Stimulated activated CD4-positive, alpha-beta T cell treated with anti-CD3 and anti-CD28 coated beads, Interleukin-1b, Interleukin-23, amount 100 ng/mL, for 48 hours (primary cell): Measurements from ENCODE around the gene PRSS1.
"Not testable (repeated sequence)": the region's sequence is repeated elsewhere in the genome, so short reads cannot be mapped to it uniquely, and the experiment has no call there.

ENCODE experiments used
- DNase-seq: peaks from one replicate; pipeline ENCODE4 v3.0.0-alpha.2; 2020

PRSS1 gene

DNA sequence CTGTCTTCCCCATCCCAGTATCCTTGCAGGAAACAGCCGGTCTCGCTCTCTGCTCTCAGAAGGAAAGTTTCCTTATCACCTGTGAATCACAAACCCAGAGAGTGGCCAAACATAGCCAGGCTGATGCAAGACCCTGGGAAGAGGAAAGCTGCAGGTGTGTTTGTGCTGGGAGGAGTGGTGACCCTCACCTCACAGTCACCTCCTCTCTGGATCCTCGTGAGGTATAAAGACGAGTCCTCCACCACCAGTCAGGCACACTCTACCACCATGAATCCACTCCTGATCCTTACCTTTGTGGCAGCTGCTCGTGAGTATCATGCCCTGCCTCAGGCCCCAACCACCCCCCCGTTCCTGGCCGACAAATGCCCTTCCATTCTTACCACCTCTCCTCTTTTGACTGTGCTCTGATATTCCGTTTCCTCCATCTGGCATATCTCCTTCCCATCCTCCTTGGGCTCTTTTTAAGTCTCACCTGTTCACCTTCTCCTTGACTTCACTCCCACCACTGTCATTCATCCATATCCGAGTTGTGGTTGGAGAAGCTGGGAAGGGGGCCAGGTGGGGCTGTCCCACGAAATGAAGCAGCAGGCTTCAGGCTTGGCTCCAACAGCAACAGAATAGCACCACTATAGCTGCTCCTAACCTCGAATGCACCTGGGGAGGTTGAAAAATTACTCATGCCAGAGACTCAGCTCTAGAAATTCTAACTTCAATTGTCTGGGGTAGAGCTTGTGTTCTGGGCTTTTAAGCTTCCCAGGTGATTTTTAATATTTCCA lies at the start of gene PRSS1:
PRSS1 (plus strand) TSS at position 255 of the 776 bp plus-strand sequence; CDS start at position 268, 13 bp downstream.
- no peak for DNase-seq

GRCh38 chr7:142700935-142701334 lies 48.3 kb upstream of the PRSS1 start:
- not testable (repeated sequence) for DNase-seq

GRCh38 chr7:142703655-142704305 lies 45.5 kb upstream of the PRSS1 start:
- no peak for DNase-seq

DNA sequence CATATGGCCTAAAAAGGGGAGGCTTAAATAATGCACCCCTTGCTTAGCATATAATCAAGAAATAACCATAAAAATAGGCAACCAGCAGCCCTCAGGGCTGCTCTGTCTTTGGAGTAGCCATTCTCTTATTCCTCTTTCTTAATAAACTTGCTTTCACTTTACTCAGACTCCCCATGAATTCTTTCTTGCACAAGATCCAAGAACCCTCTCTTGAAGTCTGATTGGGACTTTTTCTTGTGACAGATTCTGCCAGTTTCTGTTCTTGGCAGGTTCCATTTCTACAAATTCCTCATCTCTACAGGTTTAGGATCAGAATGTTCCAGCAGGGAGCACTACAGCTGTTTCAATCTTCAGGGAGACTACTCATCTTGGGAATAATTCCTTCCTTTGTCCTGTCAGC lies 40.5 kb upstream of the PRSS1 start:
- not testable (repeated sequence) for DNase-seq

GRCh38 chr7:142709921-142710320 lies 39.4 kb upstream of the PRSS1 start:
- no peak for DNase-seq

- DNase-seq: no peak
Observed at GRCh38 chr7:142711196-142711595, 38.1 kb upstream of the PRSS1 start.

DNA sequence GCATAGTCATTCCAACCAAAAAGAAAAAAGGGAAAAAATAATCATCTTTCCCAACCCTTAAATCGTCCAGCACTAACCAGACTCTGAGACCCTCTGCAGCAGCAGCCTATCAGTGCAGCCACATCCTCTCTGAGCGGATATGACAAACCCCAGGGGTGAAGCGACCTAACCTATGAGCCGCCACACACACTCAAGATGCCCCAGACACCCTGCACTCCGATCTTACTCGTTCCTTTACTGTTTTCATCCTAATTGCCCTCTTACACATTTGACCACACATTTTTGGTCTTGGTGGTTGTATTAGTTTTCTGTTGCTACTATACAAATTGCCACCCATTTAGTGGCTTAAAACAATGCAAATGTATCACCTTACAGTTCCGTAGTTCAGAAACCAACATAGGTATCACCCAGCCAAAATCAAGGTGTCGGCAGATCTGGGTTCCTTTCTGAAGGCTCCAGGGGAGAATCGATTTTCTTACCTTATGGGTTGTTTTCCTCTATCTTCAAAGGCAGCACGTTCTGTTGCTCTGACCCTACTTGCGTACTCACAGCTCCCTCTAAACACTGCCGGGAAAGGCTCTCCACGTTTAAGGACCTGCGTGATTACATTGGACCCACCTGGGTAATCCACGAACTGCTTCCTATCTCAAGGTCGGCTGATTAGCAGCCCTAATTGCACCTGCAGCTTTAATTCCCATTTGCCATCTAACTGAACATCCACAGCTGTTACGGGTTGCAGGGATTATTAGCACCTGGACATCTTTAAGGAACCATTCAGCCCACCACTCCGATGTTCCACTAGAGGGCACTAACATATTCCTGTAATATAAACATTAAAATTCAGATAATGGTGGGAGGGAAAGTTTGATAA lies 37.3 kb upstream of the PRSS1 start:
- peak; percentile 17 for DNase-seq

DNA sequence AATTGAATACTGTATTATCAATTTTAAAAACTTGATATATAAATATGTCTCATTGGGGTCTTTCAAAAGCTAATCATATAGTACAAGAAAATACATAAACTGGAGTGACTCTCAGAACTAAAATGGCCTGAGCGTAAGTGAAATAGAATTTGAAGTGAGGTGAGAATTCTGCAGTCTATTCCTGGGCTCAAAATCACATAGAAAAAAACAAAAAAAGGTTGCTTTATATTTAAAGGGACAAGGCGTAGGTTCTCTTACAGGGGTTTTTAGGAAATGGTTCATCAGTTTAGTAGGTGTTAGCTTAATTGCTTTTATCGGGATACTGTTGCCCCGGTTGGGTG lies 36.7 kb upstream of the PRSS1 start:
- DNase-seq: no peak

DNA sequence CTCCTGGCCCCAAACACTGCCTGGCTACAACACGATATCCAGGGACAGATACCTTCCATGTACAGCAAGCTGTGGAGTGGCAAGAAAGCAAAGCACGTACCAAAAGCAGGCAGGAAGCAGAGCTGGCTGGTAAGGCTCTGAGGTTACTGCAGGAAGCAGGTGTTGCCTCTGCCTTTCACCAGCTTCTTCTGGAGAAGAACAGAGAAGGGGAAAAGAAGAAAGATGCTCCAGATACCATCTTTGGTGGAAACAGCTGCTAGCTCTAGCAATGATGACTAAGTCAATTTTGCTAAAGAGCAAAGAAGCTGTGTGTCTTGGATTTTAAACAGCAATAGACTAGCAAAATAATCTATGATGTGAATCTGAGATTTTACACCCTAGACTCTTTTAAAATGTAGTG lies 34.9 kb upstream of the PRSS1 start:
- DNase-seq: no peak

DNA sequence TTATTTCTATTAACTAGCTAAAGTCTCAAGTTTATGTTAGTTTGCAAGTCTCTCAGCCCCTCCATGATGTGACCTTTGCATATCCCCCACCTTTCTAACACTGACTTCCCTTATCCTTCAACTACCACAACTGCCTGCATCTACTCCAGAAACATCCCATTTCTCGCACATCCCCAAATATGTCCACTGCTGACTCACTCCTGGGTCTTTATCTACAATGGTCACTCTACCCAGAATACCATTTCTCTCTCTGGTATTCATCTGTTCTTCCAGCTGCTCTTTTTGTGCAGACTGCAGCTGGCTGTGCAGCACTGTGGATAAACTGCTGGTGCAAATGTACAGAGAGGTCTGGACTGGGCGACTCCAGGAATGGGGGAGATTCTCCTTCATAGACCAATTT lies 32.7 kb upstream of the PRSS1 start:
- no peak for DNase-seq

GRCh38 chr7:142717453-142717852 lies 31.8 kb upstream of the PRSS1 start:
- DNase-seq: no peak

- DNase-seq: no peak
Observed at GRCh38 chr7:142718313-142718712, 31.0 kb upstream of the PRSS1 start.

- DNase-seq: no peak
Observed at GRCh38 chr7:142720172-142720773, 29.0 kb upstream of the PRSS1 start.

- DNase-seq: no peak
Observed at GRCh38 chr7:142720986-142721385, 28.3 kb upstream of the PRSS1 start.

DNA sequence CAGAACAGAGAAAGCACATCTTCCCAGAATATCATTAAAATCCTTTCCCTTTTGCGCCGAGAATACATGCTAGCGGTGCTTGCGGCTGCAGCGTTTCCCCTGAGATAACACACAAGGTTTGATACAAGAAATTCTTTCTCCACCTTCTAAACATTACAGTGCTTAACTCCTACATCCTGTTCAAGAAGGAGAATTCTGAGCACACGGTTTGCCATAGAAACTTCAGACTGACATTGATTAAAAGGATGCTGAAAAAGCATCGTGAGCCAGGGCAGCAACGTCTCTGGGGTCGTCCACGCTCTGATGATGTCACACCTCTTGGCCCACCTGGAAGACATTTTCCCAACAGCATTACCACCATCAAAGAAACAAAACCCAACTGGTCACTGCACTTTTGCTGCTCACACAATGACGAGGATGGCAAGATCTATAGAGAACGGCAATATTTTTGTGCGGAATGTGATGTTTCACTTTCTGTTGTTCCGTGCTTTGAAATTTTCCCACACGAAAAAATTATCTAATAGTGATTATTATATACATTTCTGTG lies 27.0 kb upstream of the PRSS1 start:
- no peak for DNase-seq

GRCh38 chr7:142733271-142733670 lies 16.0 kb upstream of the PRSS1 start:
- no peak for DNase-seq

- DNase-seq: no peak
Observed at GRCh38 chr7:142739923-142740492, 9.3 kb upstream of the PRSS1 start.

- no peak for DNase-seq
Observed at GRCh38 chr7:142740786-142741185, 8.5 kb upstream of the PRSS1 start.

DNA sequence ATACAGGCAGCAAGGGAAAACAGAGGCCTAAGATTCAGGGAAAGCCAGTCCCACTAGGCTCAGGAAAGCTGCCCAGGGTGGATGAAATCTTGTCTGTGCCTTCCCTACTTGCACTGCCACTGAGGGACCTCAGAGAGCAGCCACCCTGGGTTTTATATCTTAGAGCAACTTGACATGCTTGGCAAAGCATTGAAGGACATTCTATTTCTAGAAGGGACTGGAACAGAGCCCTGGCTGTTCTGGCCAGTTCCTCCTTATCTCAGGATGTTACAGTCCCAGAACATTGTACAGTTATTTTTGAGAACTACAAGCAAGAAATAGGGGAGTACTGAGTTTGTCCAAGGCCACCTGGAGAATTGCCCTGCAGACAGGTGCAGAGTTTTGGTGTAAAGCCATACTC lies 7.3 kb upstream of the PRSS1 start:
- not testable (repeated sequence) for DNase-seq

DNA sequence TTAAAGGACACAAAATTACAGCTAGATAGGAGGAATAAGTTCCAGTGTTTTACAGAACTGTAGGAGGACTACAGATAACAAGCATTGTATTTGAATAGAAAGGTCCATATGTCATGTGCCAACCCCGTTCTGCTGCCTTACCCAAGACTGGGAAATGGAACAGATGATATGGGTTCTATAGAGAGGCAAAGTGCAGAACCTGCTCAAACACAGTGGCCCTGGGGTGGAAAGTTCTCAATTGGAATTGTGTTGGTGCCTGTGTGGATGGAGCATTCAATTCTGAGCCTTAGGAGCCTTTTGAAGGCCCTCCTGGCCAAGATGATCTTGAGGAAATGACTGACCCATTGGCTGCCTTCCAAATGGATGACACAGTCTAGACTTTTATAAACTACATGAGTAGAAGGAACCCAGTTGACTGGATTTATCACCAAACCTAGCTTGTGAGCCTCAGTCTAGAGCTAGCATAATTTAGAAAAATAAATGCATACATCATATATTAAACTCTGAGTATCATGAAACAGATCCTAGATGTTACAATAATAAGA lies 4.1 kb upstream of the PRSS1 start:
- no peak for DNase-seq

DNA sequence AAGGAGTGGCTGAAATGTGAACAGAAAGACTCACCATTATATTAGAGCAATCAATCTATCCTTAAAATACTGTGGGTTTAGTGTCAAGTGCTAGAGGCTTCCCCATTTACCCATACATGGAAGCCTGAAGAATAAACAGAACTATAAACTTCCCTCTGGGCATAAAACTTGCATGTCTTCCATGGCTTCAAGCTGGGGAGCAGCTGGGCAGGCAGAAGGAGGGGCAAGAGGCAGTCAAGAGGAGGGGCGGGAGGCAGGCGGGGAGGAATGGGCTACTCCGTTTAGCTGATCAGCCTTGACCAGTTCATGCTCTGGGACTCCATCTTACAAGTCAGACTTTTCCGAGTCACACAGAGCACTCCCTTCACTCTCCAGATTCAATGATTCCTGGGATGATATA lies 3.5 kb upstream of the PRSS1 start:
- DNase-seq: no peak

DNA sequence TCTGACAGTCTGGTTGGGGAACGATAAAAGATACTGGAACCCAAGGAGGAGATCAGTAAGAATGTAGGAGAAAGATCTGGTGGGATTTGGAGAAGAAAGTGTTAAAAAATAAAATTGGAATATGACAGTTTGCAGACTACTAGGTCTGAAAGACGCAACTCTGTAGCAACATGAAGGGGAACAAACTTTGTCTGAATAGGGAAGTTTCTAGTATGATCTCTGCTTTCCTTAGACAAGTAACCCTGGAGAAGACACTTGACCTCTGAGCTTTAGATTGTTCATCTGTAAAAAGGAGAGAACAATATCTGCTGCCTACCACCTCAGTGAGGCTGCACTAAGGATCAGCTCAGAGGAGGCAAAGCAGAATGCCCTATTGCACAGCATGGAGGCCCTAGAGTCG lies 3.0 kb upstream of the PRSS1 start:
- DNase-seq: no peak
